Measurements from ENCODE around the gene FBXO44. TPM values are rescaled to one million over a fixed set of nuclear protein-coding genes. Genes with fewer than 3 reads are reported as not detected.

FBXO44 gene
- total and polyA plus RNA-seq, 10 of the 15 experiments (the other 5 are each of a cell fraction or from before 2014, with no cell fraction given), result 0.77 to 22.4 (median 8.2) TPM

DNA sequence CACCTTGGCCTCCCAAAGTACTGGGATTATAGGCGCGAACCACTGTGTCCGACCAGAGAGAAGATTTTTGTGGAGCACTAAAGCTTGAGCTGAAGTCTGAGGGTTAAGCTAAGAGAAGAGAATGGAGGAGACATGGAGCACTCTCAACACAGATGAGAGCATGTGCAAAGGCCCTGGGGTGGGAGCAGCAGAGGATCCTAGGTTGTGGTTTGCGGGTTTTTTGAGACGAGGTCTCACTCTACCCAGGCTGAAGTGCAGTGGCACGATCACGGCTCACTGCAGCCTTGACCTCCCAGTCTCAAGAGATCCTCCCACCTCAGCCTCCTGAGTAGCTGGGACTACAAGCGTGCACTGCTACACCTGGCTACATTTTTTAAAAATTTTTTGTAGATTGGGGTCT lies 31.0 kb upstream of the FBXO44 start (continued):
- TF ChIP-seq, protein P1, sequence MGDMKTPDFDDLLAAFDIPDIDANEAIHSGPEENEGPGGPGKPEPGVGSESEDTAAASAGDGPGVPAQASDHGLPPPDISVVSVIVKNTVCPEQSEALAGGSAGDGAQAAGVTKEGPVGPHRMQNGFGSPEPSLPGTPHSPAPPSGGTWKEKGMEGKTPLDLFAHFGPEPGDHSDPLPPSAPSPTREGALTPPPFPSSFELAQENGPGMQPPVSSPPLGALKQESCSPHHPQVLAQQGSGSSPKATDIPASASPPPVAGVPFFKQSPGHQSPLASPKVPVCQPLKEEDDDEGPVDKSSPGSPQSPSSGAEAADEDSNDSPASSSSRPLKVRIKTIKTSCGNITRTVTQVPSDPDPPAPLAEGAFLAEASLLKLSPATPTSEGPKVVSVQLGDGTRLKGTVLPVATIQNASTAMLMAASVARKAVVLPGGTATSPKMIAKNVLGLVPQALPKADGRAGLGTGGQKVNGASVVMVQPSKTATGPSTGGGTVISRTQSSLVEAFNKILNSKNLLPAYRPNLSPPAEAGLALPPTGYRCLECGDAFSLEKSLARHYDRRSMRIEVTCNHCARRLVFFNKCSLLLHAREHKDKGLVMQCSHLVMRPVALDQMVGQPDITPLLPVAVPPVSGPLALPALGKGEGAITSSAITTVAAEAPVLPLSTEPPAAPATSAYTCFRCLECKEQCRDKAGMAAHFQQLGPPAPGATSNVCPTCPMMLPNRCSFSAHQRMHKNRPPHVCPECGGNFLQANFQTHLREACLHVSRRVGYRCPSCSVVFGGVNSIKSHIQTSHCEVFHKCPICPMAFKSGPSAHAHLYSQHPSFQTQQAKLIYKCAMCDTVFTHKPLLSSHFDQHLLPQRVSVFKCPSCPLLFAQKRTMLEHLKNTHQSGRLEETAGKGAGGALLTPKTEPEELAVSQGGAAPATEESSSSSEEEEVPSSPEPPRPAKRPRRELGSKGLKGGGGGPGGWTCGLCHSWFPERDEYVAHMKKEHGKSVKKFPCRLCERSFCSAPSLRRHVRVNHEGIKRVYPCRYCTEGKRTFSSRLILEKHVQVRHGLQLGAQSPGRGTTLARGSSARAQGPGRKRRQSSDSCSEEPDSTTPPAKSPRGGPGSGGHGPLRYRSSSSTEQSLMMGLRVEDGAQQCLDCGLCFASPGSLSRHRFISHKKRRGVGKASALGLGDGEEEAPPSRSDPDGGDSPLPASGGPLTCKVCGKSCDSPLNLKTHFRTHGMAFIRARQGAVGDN (IDR thresholded peaks at IDR 0.05), result no peak
- TF ChIP-seq CHD2 (IDR thresholded peaks at IDR 0.05; ENCODE audit: borderline replicate concordance, low read depth, low read length) (no peak), SREBF2 (IDR thresholded peaks at IDR 0.05; ENCODE audit: low read length) (no peak)
- TF ChIP-seq, protein P2, sequence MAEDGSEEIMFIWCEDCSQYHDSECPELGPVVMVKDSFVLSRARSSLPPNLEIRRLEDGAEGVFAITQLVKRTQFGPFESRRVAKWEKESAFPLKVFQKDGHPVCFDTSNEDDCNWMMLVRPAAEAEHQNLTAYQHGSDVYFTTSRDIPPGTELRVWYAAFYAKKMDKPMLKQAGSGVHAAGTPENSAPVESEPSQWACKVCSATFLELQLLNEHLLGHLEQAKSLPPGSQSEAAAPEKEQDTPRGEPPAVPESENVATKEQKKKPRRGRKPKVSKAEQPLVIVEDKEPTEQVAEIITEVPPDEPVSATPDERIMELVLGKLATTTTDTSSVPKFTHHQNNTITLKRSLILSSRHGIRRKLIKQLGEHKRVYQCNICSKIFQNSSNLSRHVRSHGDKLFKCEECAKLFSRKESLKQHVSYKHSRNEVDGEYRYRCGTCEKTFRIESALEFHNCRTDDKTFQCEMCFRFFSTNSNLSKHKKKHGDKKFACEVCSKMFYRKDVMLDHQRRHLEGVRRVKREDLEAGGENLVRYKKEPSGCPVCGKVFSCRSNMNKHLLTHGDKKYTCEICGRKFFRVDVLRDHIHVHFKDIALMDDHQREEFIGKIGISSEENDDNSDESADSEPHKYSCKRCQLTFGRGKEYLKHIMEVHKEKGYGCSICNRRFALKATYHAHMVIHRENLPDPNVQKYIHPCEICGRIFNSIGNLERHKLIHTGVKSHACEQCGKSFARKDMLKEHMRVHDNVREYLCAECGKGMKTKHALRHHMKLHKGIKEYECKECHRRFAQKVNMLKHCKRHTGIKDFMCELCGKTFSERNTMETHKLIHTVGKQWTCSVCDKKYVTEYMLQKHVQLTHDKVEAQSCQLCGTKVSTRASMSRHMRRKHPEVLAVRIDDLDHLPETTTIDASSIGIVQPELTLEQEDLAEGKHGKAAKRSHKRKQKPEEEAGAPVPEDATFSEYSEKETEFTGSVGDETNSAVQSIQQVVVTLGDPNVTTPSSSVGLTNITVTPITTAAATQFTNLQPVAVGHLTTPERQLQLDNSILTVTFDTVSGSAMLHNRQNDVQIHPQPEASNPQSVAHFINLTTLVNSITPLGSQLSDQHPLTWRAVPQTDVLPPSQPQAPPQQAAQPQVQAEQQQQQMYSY (CRISPR knock-in tag; IDR thresholded peaks at IDR 0.05), result no peak
- TF ChIP-seq, protein P3, sequence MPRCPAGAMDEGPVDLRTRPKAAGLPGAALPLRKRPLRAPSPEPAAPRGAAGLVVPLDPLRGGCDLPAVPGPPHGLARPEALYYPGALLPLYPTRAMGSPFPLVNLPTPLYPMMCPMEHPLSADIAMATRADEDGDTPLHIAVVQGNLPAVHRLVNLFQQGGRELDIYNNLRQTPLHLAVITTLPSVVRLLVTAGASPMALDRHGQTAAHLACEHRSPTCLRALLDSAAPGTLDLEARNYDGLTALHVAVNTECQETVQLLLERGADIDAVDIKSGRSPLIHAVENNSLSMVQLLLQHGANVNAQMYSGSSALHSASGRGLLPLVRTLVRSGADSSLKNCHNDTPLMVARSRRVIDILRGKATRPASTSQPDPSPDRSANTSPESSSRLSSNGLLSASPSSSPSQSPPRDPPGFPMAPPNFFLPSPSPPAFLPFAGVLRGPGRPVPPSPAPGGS (IDR thresholded peaks at IDR 0.05; ENCODE audit: borderline replicate concordance, insufficient read depth, low read depth, low read length, poor library complexity, severe bottlenecking), result no peak

All from GM12878 (cell line).